ENCODE data around the gene ATP6V1G3. TPM values are rescaled to one million over a fixed set of nuclear protein-coding genes. Genes with fewer than 3 reads are reported as not detected.

Gene ATP6V1G3
- total and polyA plus RNA-seq, 9 of the 15 experiments (the other 6 are each of a cell fraction or from before 2014, with no cell fraction given) = 0.32 TPM; not detected in 8

GRCh38 chr1:198549866-198550265 lies 9.4 kb upstream of the ATP6V1G3 start (continued):
- no peak for TF ChIP-seq JUN (IDR thresholded peaks at IDR 0.05; ENCODE audit: borderline replicate concordance, low read depth, low read length)
- TF ChIP-seq JUN (CRISPR knock-in tag; IDR thresholded peaks at IDR 0.05; ENCODE audit: borderline replicate concordance) = no peak
- TF ChIP-seq NR3C1 (CRISPR knock-in tag; IDR thresholded peaks at IDR 0.05) = no peak

DNA sequence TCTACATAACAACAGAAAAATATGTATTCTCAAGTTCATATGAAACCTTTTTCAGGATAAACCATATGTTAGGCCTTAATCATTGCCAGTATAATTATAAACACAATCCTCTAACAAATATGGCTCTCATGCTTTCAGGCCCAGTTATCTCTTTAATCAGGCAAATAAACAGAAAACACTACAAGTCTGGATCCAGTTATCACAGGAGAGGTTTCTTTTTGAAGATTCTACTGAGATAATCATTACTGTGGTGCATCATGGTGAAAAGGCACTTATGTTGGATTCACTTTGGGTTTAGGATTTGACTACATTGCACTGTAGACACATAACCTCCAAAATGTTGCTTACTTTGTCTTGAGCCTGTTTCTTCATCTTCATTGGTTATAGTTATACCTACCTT lies 8.4 kb upstream of the ATP6V1G3 start:
- H4K20me1 ChIP-seq (replicated peaks; ENCODE audit: control insufficient read depth, insufficient read depth, low read length) = no peaks in the 10 kb centered on the region
- no peak overlapping the region for H3K27ac ChIP-seq (ENCODE audit: extremely low read depth, low read depth, low read length)
- BruUV-seq (replicated peaks) = no TSS peak
- no peaks in the 10 kb centered on the region for H3K79me2 ChIP-seq (ENCODE audit: control insufficient read depth, insufficient read depth, low read length)
- intact Hi-C loops (cut with micrococcal nuclease) = no loop called here
- H3K4me1 ChIP-seq (replicated peaks in 1 of 2; ENCODE audit: control insufficient read depth in 2 of 2, insufficient read depth in 2 of 2, low read length in 2 of 2) = no peaks in the 10 kb centered on the region
- no peak overlapping the region for H3K4me3 ChIP-seq
- ChIA-PET CTCF (ENCODE audit: low intra/inter-chr PET ratio) (no interaction called here), POLR2A (no interaction called here)
- no peaks in the 10 kb centered on the region for H3K9me1 ChIP-seq (ENCODE audit: control insufficient read depth, insufficient read depth, low read length)
- FAIRE-seq (no peak), ATAC-seq (no peak), DNase-seq (ENCODE audit: extremely low read depth in 1 of 4, low spot score in 3 of 4) (no peak)
- H3K36me3 ChIP-seq (ENCODE audit: control insufficient read depth, insufficient read depth, low read length) = no peaks in the 10 kb centered on the region
- TF ChIP-seq TOE1 (IDR thresholded peaks at IDR 0.05; ENCODE audit: borderline replicate concordance) (no peak), TOE1 (CRISPR knock-in tag; IDR thresholded peaks at IDR 0.05; ENCODE audit: borderline replicate concordance, low read depth) (no peak), ZNF766 (CRISPR knock-in tag; conservative IDR thresholded peaks at IDR 0.05) (peak; percentile 63), ZNF311 (CRISPR knock-in tag; IDR thresholded peaks at IDR 0.05) (no peak)
- no peaks in the 10 kb centered on the region for H3K9me3 ChIP-seq (replicated peaks; ENCODE audit: control insufficient read depth, insufficient read depth, low read depth, low read length)
- no peak overlapping the region for H2AFZ ChIP-seq (ENCODE audit: low read depth, low read length)
- in situ Hi-C loops (cut with MboI) = no loop called here
- H3K4me2 ChIP-seq (ENCODE audit: insufficient read depth, low read length) = no peak overlapping the region
- no peak overlapping the region for H3K9ac ChIP-seq (ENCODE audit: insufficient read depth in 1 of 2, low read depth in 2 of 2, low read length in 2 of 2)
- H3K27me3 ChIP-seq (ENCODE audit: control insufficient read depth in 2 of 2, insufficient read depth in 2 of 2, low read length in 2 of 2) = no peaks in the 10 kb centered on the region

Data from K562 (cell line).